Stomach (tissue), 9 donors: ENCODE results near the gene NSF. TPM values are rescaled to one million over a fixed set of nuclear protein-coding genes. Genes with fewer than 3 reads are reported as not detected.
"Not testable (repeated sequence)": the region's sequence is repeated elsewhere in the genome, so short reads cannot be mapped to it uniquely, and the experiment has no call there.

Source experiments
- DNase-seq, 2 donors: peaks; one replicate each; pipeline versions ENCODE4 v3.0.0 to v3.0.0-alpha.2; 2013 to 2019
- H3K27ac ChIP-seq, 5 donors: fragments of 200-600 bp in 4 of 5; sonication (generic) in 4 of 5; one replicate each; pipeline ENCODE4 v1.5.1; 2013 to 2019; ENCODE audit warnings: mild to moderate bottlenecking in 1 of 5, moderate library complexity in 1 of 5
- H3K27me3 ChIP-seq, 3 donors: fragments of 200-600 bp; sonication (generic); one replicate each; pipeline ENCODE4 v1.5.1; 2017 to 2019; ENCODE audit warnings: mixed run types in 1 of 3
- H3K36me3 ChIP-seq, 4 donors: fragments of 200-600 bp; sonication (generic); 1 replicate in 3 of 4; 2 replicates in 1 of 4; pipeline ENCODE4 v1.5.1; 2016 to 2019
- H3K4me1 ChIP-seq, 4 donors: fragments of 200-600 bp; sonication (generic); one replicate each; pipeline ENCODE4 v1.5.1; 2016 to 2019
- H3K4me3 ChIP-seq, 4 donors: fragments of 200-600 bp; sonication (generic) in 3 of 4; one replicate each; pipeline ENCODE4 v1.5.1; 2016 to 2019; ENCODE audit warnings: mild to moderate bottlenecking in 1 of 4
- H3K9me3 ChIP-seq, 4 donors: fragments of 200-600 bp; sonication (generic); one replicate each; pipeline ENCODE4 v1.5.1; 2016 to 2019
- EP300 ChIP-seq: sonication (generic); formaldehyde crosslinking; IDR thresholded peaks from one replicate; pipeline ENCODE4 v1.6.1; 2017; ENCODE audit warnings: antibody characterized with exemption
- POLR2A ChIP-seq, 4 donors: fragments of 450-650 bp; IDR thresholded peaks; one replicate each; pipeline ENCODE4 v1.6.1; 2016; ENCODE audit warnings: antibody characterized with exemption in 4 of 4, control low read depth in 2 of 4, mild to moderate bottlenecking in 1 of 4, moderate library complexity in 1 of 4
- POLR2AphosphoS5 ChIP-seq, 3 donors: sonication (generic); formaldehyde crosslinking; IDR thresholded peaks; one replicate each; pipeline ENCODE4 v1.6.1; 2016; ENCODE audit warnings: antibody characterized with exemption in 3 of 3
- WGBS, 5 donors: extraction: QIAGEN DNeasy Blood & Tissue Kit in 3 of 5; methylation state at CpG; one replicate each; pipeline versions ENCODE4 v1.1.5 to v1.1.7; 2013 to 2018; 5-methylcytosine and 5-hydroxymethylcytosine counted together
- intact Hi-C: fragments of 100-400 bp; cut with DNase I; formaldehyde crosslinking; loops from one replicate; pipeline ENCODE4 v1.15.1; 2023; ENCODE audit warnings: low total_unique reads
- polyA plus RNA-seq, 3 donors: library from polyadenylated mRNA; stranded (reverse); fragments of 200-250 nt; gene quantifications; one replicate each; pipeline ENCODE4 v1.2.3, GENCODE V29; 2013
- total RNA-seq, 5 donors: library from RNA; depleted of rRNA; stranded (reverse); fragments of >200 nt; gene quantifications; one replicate each; pipeline versions ENCODE4 v1.1.0 to v1.2.3, GENCODE V29; 2014 to 2016
- TF ChIP-seq, protein P1 (sequence below), 7 experiments: fragments of 450-650 bp in 4 of 7; fragments of 200-600 bp in 3 of 7; sonication (generic) in 3 of 7; IDR thresholded peaks; one replicate each; pipeline ENCODE4 v1.5.1; 2016 to 2019; ENCODE audit warnings: antibody characterized with exemption in 7 of 7, control low read depth in 2 of 7, mild to moderate bottlenecking in 1 of 7
- donor health status: healthy with polysubstance abuse.
- donor health status: Bipolar disorder and iron deficiency.
- donor health status: healthy.

The NSF gene
- total and polyA plus RNA-seq, 8 donors = 7.0 to 75.2 (median 16.3) TPM

- Histone ChIP-seq H3K27me3 (peaks cover 0 to 57% (median 4%) of the 10 kb centered on the region in 3 donors), H3K27ac (no peak overlapping the region), H3K9me3 (peaks cover 0 to 10% (median 0%) of the 10 kb centered on the region in 4 donors), H3K4me3 (no peak overlapping the region), H3K36me3 (no peaks in the 10 kb centered on the region), H3K4me1 (no peaks in the 10 kb centered on the region)
- intact Hi-C loops = no loop called here
- WGBS, 5 donors = 87 to 100% (median 91%) methylated on average over 4 to 8 of the region's 8 CpGs
- TF ChIP-seq POLR2A (IDR thresholded peaks at IDR 0.05) = no peak
- TF ChIP-seq POLR2AphosphoS5 (IDR thresholded peaks at IDR 0.05) = no peak
- TF ChIP-seq, protein P1, sequence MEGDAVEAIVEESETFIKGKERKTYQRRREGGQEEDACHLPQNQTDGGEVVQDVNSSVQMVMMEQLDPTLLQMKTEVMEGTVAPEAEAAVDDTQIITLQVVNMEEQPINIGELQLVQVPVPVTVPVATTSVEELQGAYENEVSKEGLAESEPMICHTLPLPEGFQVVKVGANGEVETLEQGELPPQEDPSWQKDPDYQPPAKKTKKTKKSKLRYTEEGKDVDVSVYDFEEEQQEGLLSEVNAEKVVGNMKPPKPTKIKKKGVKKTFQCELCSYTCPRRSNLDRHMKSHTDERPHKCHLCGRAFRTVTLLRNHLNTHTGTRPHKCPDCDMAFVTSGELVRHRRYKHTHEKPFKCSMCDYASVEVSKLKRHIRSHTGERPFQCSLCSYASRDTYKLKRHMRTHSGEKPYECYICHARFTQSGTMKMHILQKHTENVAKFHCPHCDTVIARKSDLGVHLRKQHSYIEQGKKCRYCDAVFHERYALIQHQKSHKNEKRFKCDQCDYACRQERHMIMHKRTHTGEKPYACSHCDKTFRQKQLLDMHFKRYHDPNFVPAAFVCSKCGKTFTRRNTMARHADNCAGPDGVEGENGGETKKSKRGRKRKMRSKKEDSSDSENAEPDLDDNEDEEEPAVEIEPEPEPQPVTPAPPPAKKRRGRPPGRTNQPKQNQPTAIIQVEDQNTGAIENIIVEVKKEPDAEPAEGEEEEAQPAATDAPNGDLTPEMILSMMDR (IDR thresholded peaks at IDR 0.05) = no peak
- TF ChIP-seq EP300 = no peak
- no peak for DNase-seq
Measured at GRCh38 chr17:46789610-46790009, 199.1 kb downstream of the NSF start.

GRCh38 chr17:46790216-46790615, 199.7 kb downstream of the NSF start:
- no peak overlapping the region for H3K4me3 ChIP-seq
- DNase-seq = no peak
- H3K27ac ChIP-seq = no peak overlapping the region
- H3K36me3 ChIP-seq = no peaks in the 10 kb centered on the region
- peaks cover 0 to 10% (median 0%) of the 10 kb centered on the region in 4 donors for H3K9me3 ChIP-seq
- intact Hi-C loops = no loop called here
- peaks cover 0 to 59% (median 9%) of the 10 kb centered on the region in 3 donors for H3K27me3 ChIP-seq
- no peaks in the 10 kb centered on the region for H3K4me1 ChIP-seq
- no peak for TF ChIP-seq POLR2AphosphoS5 (IDR thresholded peaks at IDR 0.05)
- TF ChIP-seq, protein P1 (IDR thresholded peaks at IDR 0.05) = no peak
- TF ChIP-seq POLR2A (IDR thresholded peaks at IDR 0.05) = no peak
- TF ChIP-seq EP300 = no peak
- WGBS, 5 donors = 47 to 64% (median 57%) methylated on average over 3 of the region's 3 CpGs

DNA sequence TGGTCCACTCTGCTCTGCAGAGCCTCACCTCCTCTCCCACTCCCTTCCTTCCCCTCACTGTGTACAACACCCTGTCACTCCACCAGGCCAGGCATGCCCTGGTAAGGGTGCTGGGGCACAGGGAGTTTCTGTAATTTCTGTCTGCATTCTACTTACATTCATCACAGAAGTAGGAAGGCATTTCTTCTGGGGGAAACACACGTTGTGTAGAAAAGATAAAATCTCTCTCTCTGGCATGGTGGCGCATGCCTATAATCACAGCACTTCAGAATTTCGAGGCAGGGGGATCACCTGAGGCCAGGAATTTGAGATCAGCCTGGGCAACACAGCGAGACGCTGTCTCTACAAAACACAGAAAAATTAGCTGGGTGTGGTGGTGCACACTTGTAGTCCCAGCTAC, 201.1 kb downstream of the NSF start:
- TF ChIP-seq EP300 (no peak), POLR2AphosphoS5 (IDR thresholded peaks at IDR 0.05) (no peak), POLR2A (IDR thresholded peaks at IDR 0.05) (no peak)
- TF ChIP-seq, protein P1 (IDR thresholded peaks at IDR 0.05) = no peak
- no peaks in the 10 kb centered on the region for H3K36me3 ChIP-seq
- DNase-seq = no peak
- intact Hi-C loops = no loop called here
- WGBS, 5 donors = 65 to 67% (median 65%) methylated on average over 5 of the region's 5 CpGs
- H3K27ac ChIP-seq = no peak overlapping the region
- H3K4me1 ChIP-seq = no peaks in the 10 kb centered on the region
- peaks cover 0 to 10% (median 0%) of the 10 kb centered on the region in 4 donors for H3K9me3 ChIP-seq
- H3K27me3 ChIP-seq = peaks cover 0 to 66% (median 13%) of the 10 kb centered on the region in 3 donors
- H3K4me3 ChIP-seq = no peak overlapping the region

DNA sequence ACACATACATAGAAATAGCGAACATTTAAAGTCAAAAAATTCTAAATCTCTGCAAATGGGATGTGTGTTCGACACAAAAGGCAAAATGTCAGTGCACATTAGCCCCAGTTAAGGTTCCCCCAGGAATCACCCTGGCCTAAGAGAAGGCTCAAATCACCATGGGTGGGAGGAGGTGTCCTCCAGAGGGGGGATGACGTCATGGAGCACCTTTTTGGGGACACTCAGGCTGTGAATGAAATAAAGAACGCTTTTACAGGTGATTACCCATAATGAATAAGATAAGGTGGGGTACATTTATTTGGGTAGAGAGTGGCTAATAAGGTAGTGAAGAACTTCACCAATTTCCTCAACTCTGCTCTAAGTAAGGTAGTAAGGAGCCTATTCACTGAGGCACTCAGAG, 201.6 kb downstream of the NSF start:
- no peak overlapping the region for H3K27ac ChIP-seq
- H3K36me3 ChIP-seq = no peaks in the 10 kb centered on the region
- TF ChIP-seq POLR2AphosphoS5 (IDR thresholded peaks at IDR 0.05) (no peak), POLR2A (IDR thresholded peaks at IDR 0.05) (no peak), EP300 (no peak)
- TF ChIP-seq, protein P1 (IDR thresholded peaks at IDR 0.05) = no peak
- no peak overlapping the region for H3K4me3 ChIP-seq
- intact Hi-C loops = no loop called here
- peaks cover 0 to 10% (median 0%) of the 10 kb centered on the region in 4 donors for H3K9me3 ChIP-seq
- 76 to 86% (median 80%) methylated on average over 4 of the region's 4 CpGs for WGBS, 5 donors
- no peak for DNase-seq
- no peaks in the 10 kb centered on the region for H3K4me1 ChIP-seq
- peaks cover 0 to 67% (median 13%) of the 10 kb centered on the region in 3 donors for H3K27me3 ChIP-seq

GRCh38 chr17:46793023-46793422, 202.6 kb downstream of the NSF start:
- 89 to 93% (median 90%) methylated on average over 6 of the region's 6 CpGs for WGBS, 5 donors
- H3K27ac ChIP-seq, intact Hi-C loops, H3K36me3 ChIP-seq, DNase-seq, H3K4me1 ChIP-seq, H3K4me3 ChIP-seq, H3K9me3 ChIP-seq: not testable (repeated sequence)
- H3K27me3 ChIP-seq = peaks cover 0 to 67% (median 13%) of the 10 kb centered on the region in 3 donors
